SJSA1 (cell line): ENCODE measurements around the gene APOL6. TPM values are rescaled to one million over a fixed set of nuclear protein-coding genes. Genes with fewer than 3 reads are reported as not detected.

Source experiments
- DNase-seq, 2 experiments: peaks; one replicate each; pipeline ENCODE4 v3.0.0-alpha.2; 2015 to 2020; ENCODE audit warnings: low spot score in 2 of 2, low read depth in 1 of 2
- H3K27ac ChIP-seq: fragments of 250-450 bp; sonication (Bioruptor Pico); 2 replicates; pipeline ENCODE4 v1.5.1; 2020; ENCODE audit warnings: mild to moderate bottlenecking, moderate library complexity
- H3K27me3 ChIP-seq: fragments of 250-450 bp; sonication (Bioruptor Pico); replicated peaks from 2 replicates; pipeline ENCODE4 v1.5.1; 2020; ENCODE audit warnings: mild to moderate bottlenecking, moderate library complexity
- H3K36me3 ChIP-seq: fragments of 250-450 bp; sonication (Bioruptor Pico); 2 replicates; pipeline ENCODE4 v1.5.1; 2020; ENCODE audit warnings: mild to moderate bottlenecking
- H3K4me1 ChIP-seq: fragments of 250-450 bp; sonication (Bioruptor Pico); replicated peaks from 2 replicates; pipeline ENCODE4 v1.6.1; 2021; ENCODE audit warnings: mild to moderate bottlenecking
- H3K4me3 ChIP-seq: fragments of 250-450 bp; sonication (Bioruptor Pico); 2 replicates; pipeline ENCODE4 v1.5.1; 2020; ENCODE audit warnings: mild to moderate bottlenecking
- H3K9me3 ChIP-seq: fragments of 250-450 bp; sonication (Bioruptor Pico); replicated peaks from 2 replicates; pipeline ENCODE4 v1.5.1; 2020; ENCODE audit warnings: mild to moderate bottlenecking
- total RNA-seq: library from RNA; depleted of rRNA; stranded (reverse); fragments of >200 nt; shearing (Covaris generic); gene quantifications from 2 replicates; pipeline ENCODE4 v1.2.3, GENCODE V29; 2014

The APOL6 gene
- total RNA-seq, 1 experiment from 2014 or later, result 22.6 TPM

DNA sequence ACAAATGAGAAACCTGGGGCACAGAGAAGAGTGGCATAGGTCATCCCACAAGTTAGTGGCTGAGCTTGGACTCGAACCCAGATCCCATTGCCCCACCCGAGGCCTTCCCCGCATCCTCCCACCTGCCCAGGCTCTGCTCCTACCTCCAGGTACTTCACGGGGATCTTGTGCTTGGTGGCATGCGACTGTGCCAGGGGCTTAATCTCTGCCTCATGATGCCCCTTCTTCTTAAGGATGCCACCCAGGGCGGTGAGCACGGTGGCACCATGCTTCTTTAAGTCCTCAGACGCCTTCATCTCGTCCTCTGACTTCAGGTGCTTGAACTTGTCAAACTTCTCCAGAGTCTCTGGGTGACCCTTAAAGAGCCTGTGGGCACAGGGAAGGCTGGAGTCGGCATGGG is 37.5 kb upstream of the APOL6 start:
- no peak overlapping the region for H3K27ac ChIP-seq
- no peaks in the 10 kb centered on the region for H3K4me1 ChIP-seq
- H3K27me3 ChIP-seq, result no peaks in the 10 kb centered on the region
- DNase-seq, result no peak
- H3K4me3 ChIP-seq, result no peak overlapping the region
- H3K9me3 ChIP-seq, result no peaks in the 10 kb centered on the region
- H3K36me3 ChIP-seq, result no peaks in the 10 kb centered on the region

DNA sequence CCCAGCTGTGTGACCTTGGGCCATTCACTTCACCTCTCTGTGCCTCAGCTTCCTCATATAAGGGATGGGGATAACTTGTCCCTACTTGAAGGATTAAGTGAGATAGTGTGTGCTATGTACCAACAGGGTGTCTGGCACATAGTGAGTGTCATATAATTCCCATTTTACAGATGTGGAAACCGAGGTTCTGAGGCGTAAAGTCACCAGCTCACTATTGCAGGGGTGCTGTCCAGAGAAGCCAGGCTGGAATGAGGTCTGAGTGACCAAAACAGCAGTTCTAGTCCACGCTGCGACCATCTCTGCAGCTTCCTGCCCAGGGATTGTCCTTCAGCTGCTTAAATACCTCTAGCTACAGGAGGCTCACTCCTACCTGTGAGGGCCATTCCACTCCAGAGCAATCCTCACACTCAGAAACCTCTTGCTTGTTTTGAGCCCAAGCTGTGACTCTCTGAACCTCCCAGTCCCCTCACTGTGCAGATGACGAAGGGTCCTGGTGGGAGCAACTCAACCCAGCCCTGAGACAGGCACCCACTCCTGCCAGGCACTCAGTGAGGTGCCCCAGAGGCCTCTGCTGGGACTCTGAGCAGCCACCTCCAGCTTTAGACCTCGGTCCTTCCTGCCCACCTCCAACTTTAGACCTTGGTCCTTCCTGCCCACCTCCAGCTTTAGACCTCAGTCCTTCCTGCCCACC is 36.9 kb upstream of the APOL6 start:
- Histone ChIP-seq H3K27me3 (no peaks in the 10 kb centered on the region), H3K36me3 (no peaks in the 10 kb centered on the region), H3K4me3 (no peak overlapping the region), H3K27ac (no peak overlapping the region), H3K4me1 (no peaks in the 10 kb centered on the region), H3K9me3 (no peaks in the 10 kb centered on the region)
- no peak for DNase-seq

DNA sequence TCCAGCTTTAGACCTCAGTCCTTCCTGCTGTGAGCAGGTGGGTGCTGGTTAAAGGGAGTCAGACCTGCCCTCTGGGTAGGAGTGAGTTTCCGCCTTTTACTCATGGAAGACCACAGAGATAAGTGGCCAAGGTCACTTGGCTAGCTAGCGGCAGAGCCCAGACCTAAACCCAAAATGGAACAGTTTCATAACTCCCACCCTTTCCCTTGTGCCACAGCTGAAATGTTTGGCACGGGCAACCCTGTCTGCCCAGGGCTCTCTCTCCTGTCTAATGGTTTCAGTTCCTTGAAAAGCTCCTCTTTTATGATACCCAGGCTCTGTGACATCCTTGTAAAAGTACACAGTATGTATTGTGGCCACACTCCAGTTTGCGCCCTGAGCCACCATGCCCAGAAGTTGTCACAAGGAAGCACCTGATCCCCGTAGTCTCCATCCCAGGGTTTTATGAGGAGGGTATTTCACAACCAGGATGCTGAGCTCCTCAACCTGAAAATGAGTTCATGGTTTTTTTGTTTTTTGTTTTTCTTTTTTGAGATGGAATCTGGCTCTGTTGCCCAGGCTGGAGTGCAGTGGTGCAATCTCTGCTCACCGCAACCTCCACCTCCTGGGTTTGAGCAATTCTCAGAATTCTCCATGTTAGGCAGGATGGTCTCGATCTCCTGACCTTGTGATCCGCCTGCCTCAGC is 36.2 kb upstream of the APOL6 start:
- H3K4me1 ChIP-seq, result no peaks in the 10 kb centered on the region
- H3K27ac ChIP-seq, result no peak overlapping the region
- H3K4me3 ChIP-seq, result no peak overlapping the region
- no peaks in the 10 kb centered on the region for H3K27me3 ChIP-seq
- no peak for DNase-seq
- H3K9me3 ChIP-seq, result no peaks in the 10 kb centered on the region
- no peaks in the 10 kb centered on the region for H3K36me3 ChIP-seq

DNA sequence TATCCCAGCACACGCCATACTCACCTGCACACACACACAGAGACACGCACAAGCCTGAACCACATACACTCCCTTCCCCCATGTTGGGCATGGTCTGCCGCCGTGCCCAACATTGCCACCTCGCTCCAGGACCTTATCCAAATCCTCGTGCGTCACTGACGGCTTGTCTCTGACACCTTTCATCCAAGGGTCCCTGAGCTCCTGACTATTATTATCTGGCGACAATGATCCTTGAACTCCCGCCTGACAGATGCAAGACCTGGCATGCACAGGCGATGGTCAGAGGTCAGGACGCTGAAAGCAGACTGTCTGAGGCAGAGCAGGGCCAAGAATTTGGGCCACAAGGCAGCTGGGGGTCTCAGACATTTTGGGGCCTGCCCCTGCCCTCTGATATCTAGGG is 35.3 kb upstream of the APOL6 start:
- H3K4me1 ChIP-seq, result no peaks in the 10 kb centered on the region

DNA sequence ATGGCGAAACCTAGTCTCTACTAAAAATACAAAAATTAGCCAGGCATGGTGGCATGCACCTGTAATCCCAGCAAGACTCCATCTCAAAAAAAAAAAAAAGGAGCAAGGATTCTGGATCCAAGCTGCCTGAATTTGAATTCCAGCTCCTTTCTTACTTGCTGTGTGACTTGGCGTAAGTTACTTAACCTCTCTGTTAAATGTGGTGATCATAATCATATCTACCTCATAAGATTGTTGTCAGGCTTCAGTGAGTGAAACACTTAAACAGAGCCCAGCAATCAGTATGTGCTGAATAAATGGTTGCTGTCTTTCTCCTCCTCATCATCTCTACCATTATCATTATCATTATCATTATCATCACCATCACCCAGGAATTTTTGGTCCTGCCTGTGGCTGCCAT is 33.8 kb upstream of the APOL6 start:
- H3K4me1 ChIP-seq, result no peaks in the 10 kb centered on the region
- H3K27me3 ChIP-seq, result 0 out of 2 replicates have a peak, but pooled peaks cover 2% of the 10 kb centered on the region
- no peaks in the 10 kb centered on the region for H3K36me3 ChIP-seq
- H3K27ac ChIP-seq, result no peak overlapping the region
- no peak overlapping the region for H3K4me3 ChIP-seq
- DNase-seq, result no peak
- H3K9me3 ChIP-seq, result no peaks in the 10 kb centered on the region

More for the DNA sequence above, 35.3 kb upstream of the APOL6 start:
- Histone ChIP-seq H3K27ac (no peak overlapping the region), H3K9me3 (no peaks in the 10 kb centered on the region), H3K36me3 (no peaks in the 10 kb centered on the region), H3K4me3 (no peak overlapping the region), H3K27me3 (0 out of 2 replicates have a peak, but pooled peaks cover under 1% of the 10 kb centered on the region)
- no peak for DNase-seq

DNA sequence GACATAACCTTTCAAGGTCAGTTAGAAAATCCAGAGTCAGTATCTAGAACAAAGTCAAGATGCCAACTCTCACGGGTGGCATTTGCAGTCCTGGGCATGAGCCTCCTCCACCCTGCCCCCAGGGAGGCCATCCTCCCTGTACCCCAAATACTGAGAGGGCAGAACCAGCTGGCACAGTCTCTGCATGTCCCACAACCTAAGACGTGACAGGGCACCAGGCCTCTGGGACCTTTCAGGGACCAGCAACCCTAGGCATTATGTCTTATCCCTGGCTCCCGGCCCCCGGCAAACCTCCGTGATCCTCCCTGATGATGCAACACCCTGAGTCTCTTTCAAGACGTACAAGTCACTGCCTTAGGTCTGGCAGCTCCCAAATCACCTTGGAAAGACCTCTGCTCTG is 33.1 kb upstream of the APOL6 start:
- Histone ChIP-seq H3K27ac (no peak overlapping the region), H3K4me3 (no peak overlapping the region), H3K27me3 (0 out of 2 replicates have a peak, but pooled peaks cover 2% of the 10 kb centered on the region), H3K36me3 (no peaks in the 10 kb centered on the region), H3K9me3 (no peaks in the 10 kb centered on the region), H3K4me1 (no peaks in the 10 kb centered on the region)
- DNase-seq, result no peak

DNA sequence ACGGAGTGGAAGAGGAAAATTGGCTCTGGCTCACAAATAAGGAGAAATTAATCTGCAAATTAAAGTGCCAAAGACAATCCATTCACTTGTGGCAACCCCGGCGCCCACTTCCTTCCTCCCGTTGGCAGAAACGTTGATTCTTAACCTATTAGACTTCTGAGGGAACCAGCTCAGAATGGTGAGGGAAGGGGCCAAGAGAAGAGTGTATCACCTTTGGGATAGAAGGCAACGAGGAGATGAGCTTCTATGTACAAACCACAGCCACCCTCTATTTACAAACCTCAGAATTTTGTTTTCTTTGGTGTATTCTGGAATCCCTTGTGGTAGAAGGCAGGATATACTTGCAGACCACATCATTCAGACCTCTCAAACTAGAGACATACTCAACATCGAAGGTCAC is 32.2 kb upstream of the APOL6 start:
- Histone ChIP-seq H3K4me3 (no peak overlapping the region), H3K9me3 (no peaks in the 10 kb centered on the region), H3K36me3 (no peaks in the 10 kb centered on the region), H3K27ac (no peak overlapping the region), H3K4me1 (no peaks in the 10 kb centered on the region), H3K27me3 (0 out of 2 replicates have a peak, but pooled peaks cover 2% of the 10 kb centered on the region)
- DNase-seq, result no peak

DNA sequence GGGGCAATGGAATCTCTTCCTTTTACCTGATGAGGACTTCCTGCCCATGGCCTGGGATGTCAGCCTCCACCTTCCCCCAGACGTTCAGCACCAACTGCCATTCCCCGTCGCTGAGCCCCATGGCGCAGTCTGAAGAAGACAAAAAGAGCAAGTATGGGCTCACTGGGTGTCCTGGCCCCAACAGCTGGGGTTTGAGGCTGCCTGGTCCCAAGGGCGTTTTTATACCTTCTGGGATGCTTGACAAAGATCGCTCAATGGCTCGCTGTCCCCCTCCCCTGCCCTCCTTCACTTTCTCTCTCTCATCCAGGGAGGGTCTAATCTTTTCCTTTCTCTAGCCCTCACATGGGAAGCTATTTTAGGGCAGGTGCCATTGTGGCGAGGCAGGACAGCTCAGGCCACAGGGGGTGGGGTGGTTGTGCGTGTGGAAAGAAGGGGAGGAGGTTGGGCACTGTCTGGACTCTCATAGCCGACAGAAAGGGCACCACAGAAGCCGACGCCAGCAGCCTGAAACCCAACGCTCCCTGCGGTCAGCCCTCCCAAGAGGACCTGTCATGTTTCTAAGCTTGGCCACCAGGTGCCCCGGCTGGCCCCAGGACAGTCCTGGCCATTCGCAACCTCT is 31.0 kb upstream of the APOL6 start, which contains the start of gene MB:
MB (minus strand) TSS at position 193 of the 619 bp plus-strand sequence; CDS start at position 121, 72 bp downstream.
- no peaks in the 10 kb centered on the region for H3K4me1 ChIP-seq
- no peaks in the 10 kb centered on the region for H3K9me3 ChIP-seq
- 0 out of 2 replicates have a peak, but pooled peaks cover 2% of the 10 kb centered on the region for H3K27me3 ChIP-seq
- DNase-seq, result no peak
- no peaks in the 10 kb centered on the region for H3K36me3 ChIP-seq
- H3K27ac ChIP-seq, result no peak within 1 kb of the TSS
- H3K4me3 ChIP-seq, result no peak within 1 kb of the TSS

DNA sequence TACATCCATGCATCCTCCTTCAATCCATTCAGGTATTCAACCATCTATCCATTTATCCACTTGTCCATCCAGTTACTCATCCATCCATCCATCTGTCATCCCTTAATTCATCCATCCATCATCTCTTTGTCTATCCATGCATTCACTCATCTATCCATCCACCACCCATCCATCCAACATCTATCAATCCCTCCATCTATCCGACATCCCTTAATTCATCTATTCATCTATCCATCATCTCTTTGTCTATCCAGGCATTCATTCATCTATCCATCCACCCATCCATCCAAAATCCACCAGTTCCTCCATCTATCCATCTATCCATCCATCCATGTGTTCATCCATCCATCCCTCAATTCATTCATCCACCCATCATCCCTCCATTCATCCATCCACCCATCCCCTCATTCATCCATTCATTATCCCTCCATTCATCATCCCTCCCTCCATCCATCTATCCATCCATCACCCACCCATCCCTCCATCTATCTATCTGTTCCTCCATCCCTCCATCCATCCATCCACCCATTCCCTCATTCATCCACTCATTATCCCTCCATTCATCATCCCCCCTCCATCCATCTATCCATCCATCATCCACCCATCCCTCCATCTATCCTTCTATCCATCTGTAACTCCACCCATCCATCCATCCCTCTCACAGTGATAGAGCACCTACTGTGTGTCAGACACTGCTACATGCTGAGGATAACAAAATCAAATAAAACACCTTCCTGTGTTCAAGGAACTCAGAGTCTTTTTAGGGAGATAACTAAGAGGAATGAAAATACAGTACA is 29.6 kb upstream of the APOL6 start:
- no peak overlapping the region for H3K27ac ChIP-seq
- no peaks in the 10 kb centered on the region for H3K9me3 ChIP-seq
- no peak overlapping the region for H3K4me3 ChIP-seq
- 0 out of 2 replicates have a peak, but pooled peaks cover 2% of the 10 kb centered on the region for H3K27me3 ChIP-seq
- DNase-seq, result no peak
- H3K36me3 ChIP-seq, result no peaks in the 10 kb centered on the region
- H3K4me1 ChIP-seq, result no peaks in the 10 kb centered on the region

DNA sequence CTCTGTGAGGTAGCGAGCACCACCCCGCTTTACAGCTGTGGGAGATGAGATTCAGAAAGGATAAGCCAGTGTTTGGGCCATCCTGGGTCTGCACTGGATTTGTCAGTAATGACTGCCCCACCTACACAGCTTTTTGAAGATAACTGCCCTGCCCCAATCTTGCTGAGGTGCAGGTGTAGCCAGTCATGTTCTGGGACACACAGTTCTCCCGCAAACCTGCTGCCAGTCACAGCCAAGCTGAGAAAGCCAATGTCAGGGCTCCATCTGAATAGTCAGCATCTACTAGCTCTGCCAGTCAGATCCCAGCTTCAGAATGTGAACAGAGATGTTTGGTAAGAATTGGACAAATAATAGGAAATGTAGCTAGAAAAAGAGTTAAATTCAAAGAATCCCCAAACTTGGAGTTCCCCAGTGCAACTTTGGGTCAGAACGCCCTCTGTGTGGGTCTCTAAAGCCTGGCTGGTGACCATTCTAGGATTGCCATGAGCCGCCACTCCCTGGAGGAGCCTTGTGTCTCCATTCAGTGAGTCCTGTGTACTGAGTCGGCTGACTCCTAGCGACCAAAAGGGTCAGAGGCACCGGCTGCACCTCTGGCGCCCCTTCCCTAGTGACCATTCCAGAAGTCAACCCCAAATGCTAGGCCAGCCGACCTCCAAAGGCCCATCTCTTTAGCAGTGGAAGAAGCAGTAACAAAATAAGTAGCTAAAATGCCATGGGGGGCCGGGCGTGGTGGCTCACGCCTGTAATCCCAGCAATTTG is 28.7 kb upstream of the APOL6 start:
- Histone ChIP-seq H3K27ac (no peak overlapping the region), H3K4me1 (no peaks in the 10 kb centered on the region), H3K4me3 (no peak overlapping the region), H3K36me3 (no peaks in the 10 kb centered on the region), H3K27me3 (0 out of 2 replicates have a peak, but pooled peaks cover 2% of the 10 kb centered on the region), H3K9me3 (no peaks in the 10 kb centered on the region)
- DNase-seq, result no peak

DNA sequence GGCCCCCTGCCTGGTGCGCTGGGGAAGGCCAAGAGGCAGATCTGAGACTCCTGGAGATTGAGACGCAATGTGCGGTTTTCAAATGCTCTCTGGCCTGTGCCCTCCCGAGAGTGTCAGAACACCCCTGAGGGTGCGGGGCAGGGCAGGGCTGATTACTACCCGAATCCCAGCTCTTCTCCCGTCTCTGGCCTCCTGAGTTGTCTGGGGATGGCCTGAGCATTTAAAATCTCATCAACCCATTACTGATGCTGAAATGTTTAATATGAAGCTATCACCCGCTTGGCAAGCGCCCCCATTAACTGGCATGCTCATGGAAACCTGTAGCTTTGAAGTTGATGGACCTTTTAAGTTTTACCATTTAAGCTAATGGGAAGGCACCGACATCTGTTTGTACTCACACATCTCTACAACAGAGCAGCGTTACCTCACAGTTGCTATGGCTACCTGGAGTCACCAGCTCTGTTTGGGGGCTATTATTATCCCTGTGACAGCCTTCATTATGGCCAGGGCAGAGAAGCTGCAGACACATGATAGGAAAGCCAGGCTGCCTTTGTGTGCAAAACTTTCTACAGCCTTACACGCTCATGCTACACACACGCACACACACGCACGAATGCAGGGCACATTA is 27.5 kb upstream of the APOL6 start:
- 0 out of 2 replicates have a peak, but pooled peaks cover 2% of the 10 kb centered on the region for H3K27me3 ChIP-seq
- H3K27ac ChIP-seq, result no peak overlapping the region
- H3K9me3 ChIP-seq, result no peaks in the 10 kb centered on the region
- no peak for DNase-seq
- no peak overlapping the region for H3K4me3 ChIP-seq
- no peaks in the 10 kb centered on the region for H3K36me3 ChIP-seq
- peaks cover 2% of the 10 kb centered on the region for H3K4me1 ChIP-seq

DNA sequence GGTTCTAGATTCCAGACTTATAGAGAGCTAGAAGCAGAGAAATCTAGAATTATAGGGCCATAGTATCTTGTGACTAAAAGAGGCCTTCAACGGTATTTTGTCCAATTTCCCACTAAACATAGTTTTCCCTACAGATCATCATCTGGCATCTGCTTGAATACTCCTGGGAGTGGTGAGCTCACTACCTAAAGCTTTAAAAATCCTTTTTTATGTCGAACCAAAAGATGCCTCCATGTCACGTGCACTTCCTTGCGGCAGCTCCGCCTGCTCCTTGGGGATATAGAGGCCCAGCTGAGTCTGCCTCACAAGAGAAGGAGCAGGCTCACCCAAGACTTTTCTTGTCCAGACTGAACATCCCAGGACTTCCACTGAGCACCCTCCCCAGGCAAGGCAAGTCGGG is 26.8 kb upstream of the APOL6 start:
- H3K27ac ChIP-seq, result no peak overlapping the region

More for the DNA sequence above, 26.8 kb upstream of the APOL6 start:
- Histone ChIP-seq H3K9me3 (no peaks in the 10 kb centered on the region), H3K36me3 (no peaks in the 10 kb centered on the region), H3K27me3 (0 out of 2 replicates have a peak, but pooled peaks cover 2% of the 10 kb centered on the region), H3K4me1 (peaks cover 9% of the 10 kb centered on the region), H3K4me3 (no peak overlapping the region)
- no peak for DNase-seq
